Femur (tissue), 1 donor: ENCODE measurements around the gene MYO3B.
"Not testable (repeated sequence)": the region's sequence is repeated elsewhere in the genome, so short reads cannot be mapped to it uniquely, and the experiment has no call there.

Source experiments
- DNase-seq: peaks from one replicate; pipeline ENCODE4 v3.0.0-alpha.2; 2017

Gene MYO3B

GRCh38 chr2:170660409-170660808 lies 482.5 kb downstream of the MYO3B start:
- peak; percentile 33 for DNase-seq

- DNase-seq, result no peak
These were observed 487.8 kb downstream of the MYO3B start for GRCh38 chr2:170665743-170666142.

- no peak for DNase-seq
These were observed 492.0 kb downstream of the MYO3B start for GRCh38 chr2:170669909-170670308.

GRCh38 chr2:170670651-170671050 lies 492.7 kb downstream of the MYO3B start:
- DNase-seq, result no peak

GRCh38 chr2:170671079-170671478 lies 493.1 kb downstream of the MYO3B start:
- no peak for DNase-seq

GRCh38 chr2:170674282-170674681 lies 496.3 kb downstream of the MYO3B start:
- not testable (repeated sequence) for DNase-seq

- DNase-seq, result no peak
These were observed 497.8 kb downstream of the MYO3B start for GRCh38 chr2:170675701-170676100.

- no peak for DNase-seq
These were observed 501.7 kb downstream of the MYO3B start for GRCh38 chr2:170679607-170680079.

- DNase-seq, result no peak
These were observed 502.4 kb downstream of the MYO3B start for GRCh38 chr2:170680172-170680941.

GRCh38 chr2:170681311-170681710 lies 503.4 kb downstream of the MYO3B start:
- DNase-seq, result no peak

GRCh38 chr2:170685591-170685990 lies 507.6 kb downstream of the MYO3B start:
- DNase-seq, result no peak

- DNase-seq, result no peak
These were observed 511.5 kb downstream of the MYO3B start for GRCh38 chr2:170689481-170689880.

GRCh38 chr2:170690640-170691039 lies 512.7 kb downstream of the MYO3B start:
- no peak for DNase-seq

GRCh38 chr2:170694316-170694715 lies 516.4 kb downstream of the MYO3B start:
- DNase-seq, result no peak

- no peak for DNase-seq
These were observed 517.8 kb downstream of the MYO3B start for GRCh38 chr2:170695521-170696410.

GRCh38 chr2:170696948-170697347 lies 519.0 kb downstream of the MYO3B start:
- no peak for DNase-seq

- DNase-seq, result no peak
These were observed 523.1 kb downstream of the MYO3B start for GRCh38 chr2:170701011-170701410.

- DNase-seq, result no peak
These were observed 526.0 kb downstream of the MYO3B start for GRCh38 chr2:170703776-170704476.
